ENCODE measurements around the gene NOX1.
"Not testable (repeated sequence)": the region's sequence is repeated elsewhere in the genome, so short reads cannot be mapped to it uniquely, and the experiment has no call there.

Gene NOX1

DNA sequence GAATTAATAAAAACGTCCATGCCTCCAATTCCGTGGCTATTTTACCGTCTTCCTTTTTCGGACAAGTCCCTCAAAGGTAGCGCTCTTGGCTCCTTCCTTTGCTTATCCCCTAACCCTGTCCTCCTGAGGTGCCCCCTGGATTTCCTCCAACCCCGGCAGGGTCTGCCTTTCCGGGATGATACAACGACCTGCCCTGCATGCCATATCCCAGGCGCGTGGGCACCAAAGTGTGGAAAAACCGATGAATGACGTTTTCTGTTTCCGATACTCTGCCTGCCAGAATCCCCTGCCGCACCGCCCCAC is 54.7 kb downstream of the NOX1 start:
- no peak for DNase-seq (ENCODE audit: low read depth)

DNA sequence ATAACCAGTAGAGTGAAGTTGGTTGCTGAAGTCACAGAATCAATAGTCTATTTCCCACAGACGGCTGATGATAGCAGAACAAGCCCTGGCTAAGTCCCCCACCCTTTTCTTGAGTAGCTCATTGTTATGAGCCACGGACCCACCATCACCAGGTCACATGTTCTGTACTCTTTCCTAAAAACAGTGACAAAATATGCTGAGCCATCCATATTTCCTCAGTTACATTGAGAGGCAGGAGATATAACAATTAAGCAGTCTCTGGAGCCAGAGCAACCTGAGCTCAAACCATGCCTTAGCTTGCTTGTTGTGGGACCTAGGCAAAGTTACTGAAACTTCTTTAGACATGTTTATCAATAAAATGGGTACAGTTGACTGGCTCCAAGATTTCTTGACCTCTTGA is 56.8 kb downstream of the NOX1 start:
- no peak for DNase-seq (ENCODE audit: low read depth)

DNA sequence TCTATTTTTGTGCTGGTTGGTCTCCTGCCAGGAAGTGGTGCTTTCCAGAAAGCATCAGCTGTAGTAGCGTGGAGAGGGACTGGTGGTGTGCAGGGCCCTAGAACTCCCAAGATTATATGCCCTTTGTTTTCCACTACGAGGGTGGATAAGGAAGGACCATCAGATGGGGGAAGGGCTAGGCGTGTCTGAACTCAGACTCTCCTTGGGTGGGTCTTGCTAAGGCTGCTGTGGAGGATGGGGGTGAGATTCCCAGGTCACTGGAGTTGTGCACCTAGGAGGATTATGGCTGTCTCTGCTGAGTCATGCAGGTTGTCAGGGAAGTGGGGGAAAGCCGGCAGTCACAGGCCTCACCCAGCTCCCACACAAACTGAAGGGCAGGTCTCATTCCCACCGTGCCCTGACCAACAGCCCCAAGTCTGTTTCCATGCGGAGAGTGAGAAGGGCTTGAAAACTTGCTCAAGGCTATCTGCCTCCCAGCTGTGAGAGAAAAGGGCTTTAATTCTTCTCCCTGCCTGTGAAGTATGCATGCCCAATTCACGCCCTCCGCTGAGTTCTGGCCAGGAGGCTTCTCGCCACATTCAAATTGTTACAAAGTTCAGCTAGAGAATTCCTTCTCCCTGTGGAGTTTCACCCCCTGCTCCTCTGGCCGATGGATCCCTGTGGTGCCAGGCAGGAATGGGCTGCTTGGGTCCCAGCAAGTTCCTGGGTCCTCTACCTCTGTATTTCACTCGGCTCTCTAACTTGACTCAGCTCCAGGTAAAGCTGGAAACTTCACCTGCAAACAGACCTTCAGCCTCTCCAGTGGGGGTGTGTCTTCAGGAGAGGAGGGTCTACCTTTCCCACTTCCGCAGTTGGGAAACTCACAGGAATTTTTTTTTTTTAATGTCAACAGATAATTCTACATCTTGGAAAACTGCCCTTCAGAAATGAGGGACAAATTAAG is 61.7 kb downstream of the NOX1 start:
- no peak for DNase-seq (ENCODE audit: low read depth)

DNA sequence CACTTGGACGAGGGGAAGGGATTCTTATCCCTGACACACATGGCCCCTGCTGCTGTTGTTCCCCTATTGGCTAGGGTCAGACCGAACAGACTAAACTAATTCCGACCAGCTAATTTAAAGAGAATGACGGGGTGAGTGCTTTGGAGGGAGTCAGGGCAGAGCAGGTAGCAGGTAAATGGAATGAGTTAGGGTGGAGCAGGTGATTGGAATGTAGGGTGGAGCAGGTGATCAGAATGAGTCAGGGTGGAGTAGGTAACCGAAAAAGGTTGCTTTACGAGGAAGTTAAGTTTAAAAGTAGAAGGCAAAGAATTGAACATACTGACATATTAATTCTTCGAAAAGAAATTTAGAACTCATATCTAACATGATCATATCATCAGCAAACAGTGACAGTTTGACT is 65.9 kb downstream of the NOX1 start:
- not testable (repeated sequence) for DNase-seq (ENCODE audit: low read depth)

DNA sequence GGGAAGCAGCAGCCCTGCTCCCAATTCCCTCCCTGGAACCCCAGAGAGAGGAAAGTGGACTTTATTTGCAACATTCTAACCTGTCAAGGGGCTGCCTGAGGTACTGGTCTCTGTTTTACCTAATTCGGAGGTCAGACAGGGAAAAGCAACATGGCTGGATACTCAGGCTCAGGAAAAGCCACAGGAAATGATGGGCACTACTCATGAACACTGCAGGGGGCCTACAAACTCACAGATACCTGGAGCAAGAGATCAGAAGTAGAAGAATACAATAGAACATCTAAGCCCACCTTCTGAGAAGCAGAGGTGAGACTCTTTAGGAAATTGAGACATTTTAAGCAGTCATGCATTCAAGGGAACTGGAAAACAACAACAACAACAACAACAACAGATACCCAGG is 69.4 kb downstream of the NOX1 start:
- no peak for DNase-seq (ENCODE audit: low read depth)

DNA sequence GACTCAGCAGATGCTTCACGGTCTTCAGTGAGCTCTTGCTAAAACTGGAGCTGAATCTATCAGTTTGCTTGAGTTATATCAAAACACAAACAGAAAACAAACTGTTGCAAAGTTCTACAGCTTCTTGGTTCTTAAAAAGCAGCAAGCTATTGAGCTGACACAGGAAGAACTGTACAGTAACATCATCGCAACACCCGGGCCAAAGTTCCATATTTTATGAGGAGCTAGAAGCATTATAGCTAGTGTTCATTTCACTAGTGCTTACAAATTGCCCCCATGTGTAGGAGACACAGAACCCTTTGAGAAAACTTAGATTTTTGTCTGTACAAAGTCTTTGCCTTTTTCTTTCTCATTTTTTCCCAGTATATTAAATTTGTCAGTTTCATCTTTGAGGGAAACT is 71.3 kb downstream of the NOX1 start:
- no peak for DNase-seq (ENCODE audit: low read depth)

DNA sequence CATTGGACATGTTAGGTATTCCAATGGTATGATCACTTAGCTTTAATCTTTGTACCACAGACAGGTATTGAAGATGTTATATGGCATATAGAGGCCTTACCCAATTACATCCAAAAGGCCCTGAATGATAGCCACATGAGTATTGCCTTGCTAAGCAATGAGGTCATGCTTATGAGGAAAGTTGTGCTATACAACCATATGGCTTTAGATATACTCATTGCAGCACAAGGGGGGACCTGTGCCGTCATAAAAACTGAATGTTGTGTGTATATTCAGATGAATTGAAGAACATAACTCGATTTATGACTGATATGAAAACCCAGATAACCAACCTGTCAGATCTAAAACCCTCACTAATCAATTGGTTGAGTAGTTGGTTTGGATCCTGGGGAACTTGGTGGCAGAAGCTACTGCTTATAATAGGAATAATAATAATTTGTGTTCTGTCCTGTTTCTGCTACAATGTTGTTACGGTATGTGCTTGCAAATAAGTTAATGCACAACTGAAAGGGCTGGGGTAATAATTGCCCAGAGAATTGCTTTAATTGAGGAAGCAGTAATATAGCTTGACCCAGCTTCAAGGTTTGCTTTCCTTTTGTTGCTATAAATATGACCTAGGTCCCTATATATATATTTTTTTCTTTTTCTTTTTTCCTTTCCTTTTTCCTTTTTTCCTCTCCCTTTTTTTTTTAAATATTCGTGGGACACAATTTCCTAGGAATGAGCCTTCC is 75.5 kb downstream of the NOX1 start:
- no peak for DNase-seq (ENCODE audit: low read depth)

DNA sequence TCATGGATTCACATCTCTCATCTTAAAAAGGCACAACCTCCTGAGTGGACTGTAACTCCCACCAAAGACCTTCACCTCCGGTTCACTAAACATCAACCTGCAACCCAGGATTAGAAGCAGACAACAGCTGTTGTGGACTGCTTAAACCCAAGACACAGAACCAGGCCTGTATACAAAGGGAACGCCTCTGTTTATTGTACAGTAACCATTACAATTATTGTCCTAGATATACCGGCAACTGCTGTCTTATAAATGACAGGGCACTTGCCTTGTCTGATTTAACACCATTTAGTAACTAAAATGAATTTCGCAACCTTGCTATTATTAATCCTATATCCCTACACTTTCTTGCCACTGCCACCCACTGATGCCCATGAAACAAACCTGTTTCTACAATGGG is 76.8 kb downstream of the NOX1 start:
- DNase-seq (ENCODE audit: low read depth) = no peak

DNA sequence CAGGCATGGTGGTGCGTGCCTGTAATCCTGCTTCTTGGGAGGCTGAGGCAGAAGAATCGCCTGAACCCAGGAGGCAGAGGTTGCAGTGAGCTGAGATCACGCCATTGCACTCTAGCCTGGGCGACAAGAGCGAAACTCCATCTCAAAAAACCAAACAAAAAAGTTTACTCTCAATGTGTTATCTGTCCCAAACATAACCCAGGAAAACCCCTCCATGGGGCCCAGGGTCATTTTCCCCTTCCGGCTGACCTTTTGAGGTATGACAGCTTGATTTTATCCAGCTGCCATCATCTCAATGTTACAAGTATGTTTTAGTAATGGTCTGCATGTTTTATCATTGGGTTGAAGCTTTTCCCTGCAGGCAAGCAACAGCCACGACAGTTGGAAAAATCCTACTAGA is 77.8 kb downstream of the NOX1 start:
- not testable (repeated sequence) for DNase-seq (ENCODE audit: low read depth)

Measured in HS-27A (cell line).